Measurements from ENCODE around the gene ZNF276.

The ZNF276 gene

DNA sequence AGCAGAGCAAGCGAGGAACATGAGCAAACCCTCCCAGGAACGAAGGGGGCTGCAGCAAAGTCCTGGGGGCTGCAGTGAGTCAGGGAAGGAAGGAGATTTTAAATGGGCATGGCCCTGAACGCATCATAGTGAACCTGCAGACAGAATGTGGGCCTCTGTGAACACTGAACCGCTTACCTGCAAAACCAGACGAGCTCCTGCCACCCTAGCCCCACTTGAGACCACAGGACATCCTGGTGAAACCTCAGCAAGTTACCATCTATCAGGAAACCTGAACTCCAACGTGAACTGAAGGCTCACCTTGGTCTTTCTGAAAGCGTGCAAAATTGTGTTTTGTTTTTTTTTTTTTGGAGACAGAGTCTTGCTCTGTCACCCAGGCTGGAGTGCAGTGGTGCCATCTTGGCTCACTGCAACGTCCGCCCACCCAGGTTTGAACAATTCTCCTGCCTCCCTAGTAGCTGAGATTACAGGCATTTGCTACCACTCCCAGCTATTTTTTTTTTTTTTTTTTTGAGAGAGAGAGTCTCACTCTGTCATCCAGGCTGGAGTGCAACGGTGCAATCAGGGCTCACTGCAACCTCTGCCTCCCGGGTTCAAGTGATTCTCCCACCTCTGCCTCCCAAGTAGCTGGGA is 64.3 kb downstream of the ZNF276 start:
- no peak for DNase-seq (ENCODE audit: low read depth)

- no peak for DNase-seq (ENCODE audit: low read depth)
Measured at GRCh38 chr16:89786474-89787364, 65.4 kb downstream of the ZNF276 start.

- DNase-seq (ENCODE audit: low read depth), result no peak
Measured at GRCh38 chr16:89787365-89787805, 66.0 kb downstream of the ZNF276 start.

Measured in amniotic epithelial cell (primary cell).